GM23248 (cell line): ENCODE data around the gene NDUFAB1. TPM values are rescaled to one million over a fixed set of nuclear protein-coding genes. Genes with fewer than 3 reads are reported as not detected.
"Not testable (repeated sequence)": the region's sequence is repeated elsewhere in the genome, so short reads cannot be mapped to it uniquely, and the experiment has no call there.

Experiments
- DNase-seq: peaks from one replicate; pipeline ENCODE4 v3.0.0-alpha.2; 2015
- H2AFZ ChIP-seq: fragments of 200-600 bp; sonication (generic); 2 replicates; pipeline ENCODE4 v1.6.1; 2016; ENCODE audit warnings: antibody characterized with exemption
- H3F3A ChIP-seq: fragments of 200-600 bp; sonication (generic); 2 replicates; pipeline ENCODE4 v1.6.1; 2016; ENCODE audit warnings: mild to moderate bottlenecking, antibody characterized with exemption, mixed run types; ENCODE audit not compliant: insufficient read depth
- H3K27ac ChIP-seq: fragments of 200-600 bp; sonication (generic); 2 replicates; pipeline ENCODE4 v1.5.1; 2016; ENCODE audit warnings: mild to moderate bottlenecking
- H3K27me3 ChIP-seq: fragments of 200-600 bp; sonication (generic); replicated peaks from 2 replicates; pipeline ENCODE4 v1.6.1; 2016; ENCODE audit warnings: mild to moderate bottlenecking; ENCODE audit not compliant: insufficient read depth
- H3K36me3 ChIP-seq: fragments of 200-600 bp; sonication (generic); 2 replicates; pipeline ENCODE4 v1.6.1; 2016; ENCODE audit warnings: low read depth, mild to moderate bottlenecking
- H3K4me1 ChIP-seq: fragments of 200-600 bp; sonication (generic); 2 replicates; pipeline ENCODE4 v1.6.1; 2016; ENCODE audit warnings: mild to moderate bottlenecking; ENCODE audit not compliant: insufficient read depth
- H3K4me2 ChIP-seq: fragments of 200-600 bp; sonication (generic); one replicate; pipeline ENCODE4 v1.6.1; 2016; ENCODE audit warnings: mild to moderate bottlenecking; ENCODE audit not compliant: unreplicated experiment
- H3K4me3 ChIP-seq: fragments of 200-600 bp; sonication (generic); 2 replicates; pipeline ENCODE4 v1.5.1; 2016; ENCODE audit warnings: mild to moderate bottlenecking
- H3K79me2 ChIP-seq: fragments of 200-600 bp; sonication (generic); 2 replicates; pipeline ENCODE4 v1.6.1; 2016; ENCODE audit warnings: mild to moderate bottlenecking; ENCODE audit not compliant: insufficient read depth
- H3K9ac ChIP-seq: fragments of 200-600 bp; sonication (generic); 2 replicates; pipeline ENCODE4 v1.6.1; 2016; ENCODE audit warnings: mild to moderate bottlenecking
- H3K9me2 ChIP-seq: fragments of 200-600 bp; sonication (generic); 2 replicates; pipeline ENCODE4 v1.6.1; 2016; ENCODE audit warnings: mixed run types, mild to moderate bottlenecking, moderate library complexity; ENCODE audit not compliant: insufficient read depth
- H3K9me3 ChIP-seq: fragments of 200-600 bp; sonication (generic); one replicate; pipeline ENCODE4 v1.6.1; 2017; ENCODE audit warnings: low read depth
- H4K20me1 ChIP-seq: fragments of 200-600 bp; sonication (generic); 2 replicates; pipeline ENCODE4 v1.6.0; 2016; ENCODE audit not compliant: insufficient read depth
- EZH2 ChIP-seq: fragments of 200-600 bp; sonication (generic); IDR thresholded peaks from 2 replicates; pipeline ENCODE4 v1.6.1; 2018; ENCODE audit warnings: antibody characterized with exemption, mild to moderate bottlenecking; ENCODE audit not compliant: insufficient read depth, poor library complexity, severe bottlenecking
- EZH2phosphoT487 ChIP-seq: fragments of 200-600 bp; sonication (generic); IDR thresholded peaks from 2 replicates; pipeline ENCODE4 v1.6.1; 2018; ENCODE audit warnings: antibody characterized with exemption, moderate library complexity, mild to moderate bottlenecking, low read depth; ENCODE audit not compliant: insufficient read depth
- WGBS, 2 experiments: methylation state at CpG; one replicate each; pipeline ENCODE4 v1.1.6; 2015 to 2017; ENCODE audit warnings: low lambda C conversion rate in 2 of 2, low coverage in 1 of 2; ENCODE audit errors: missing lambda C conversion rate in 2 of 2; 5-methylcytosine and 5-hydroxymethylcytosine counted together
- in situ Hi-C: fragments of 300-500 bp; cut with MboI; formaldehyde crosslinking; loops from 2 replicates; pipeline ENCODE4 v1.15.0; 2020
- polyA plus RNA-seq: library from polyadenylated mRNA; unstranded; fragments of >200 nt; fragmentation: Nextera tagmentation; extraction: Ambion mirVana; gene quantifications from 2 replicates; pipeline ENCODE4 v1.2.1, GENCODE V29; 2016
- total RNA-seq: library from RNA; depleted of rRNA; stranded (reverse); fragments of >200 nt; shearing (Covaris generic); gene quantifications from 2 replicates; pipeline ENCODE4 v1.2.3, GENCODE V29; 2014

Gene NDUFAB1
- total and polyA plus RNA-seq, 2 experiments from 2014 or later, result 78.9 to 235 TPM

DNA sequence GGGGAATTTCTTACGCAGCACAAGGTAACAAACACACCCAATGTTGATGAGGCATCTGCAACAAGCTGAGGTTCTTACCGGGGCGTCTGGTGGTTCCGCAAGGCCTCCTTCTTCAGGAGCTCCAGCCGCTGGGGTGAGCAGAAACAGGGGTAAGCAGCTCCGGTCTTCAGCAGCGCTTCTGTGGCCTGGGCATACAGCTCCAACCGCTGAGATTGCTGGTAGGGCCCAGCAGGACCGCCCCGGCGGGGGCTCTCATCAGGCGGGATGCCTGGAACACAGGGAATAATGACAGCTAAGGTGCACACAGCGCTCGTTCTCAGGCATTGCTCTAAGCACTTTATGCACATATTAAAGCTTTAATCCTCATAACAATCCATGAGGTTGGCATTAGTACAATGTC, 51.7 kb downstream of the NDUFAB1 start:
- 96 to 97% methylated on average over 14 of the region's 14 CpGs for WGBS, 2 experiments
- Histone ChIP-seq H2AFZ (no peak overlapping the region), H3K4me1 (no peaks in the 10 kb centered on the region), H3K4me2 (no peak overlapping the region), H3K9me2 (no peaks in the 10 kb centered on the region), H3K9ac (no peak overlapping the region), H3K79me2 (no peaks in the 10 kb centered on the region), H3K36me3 (peaks cover 14% of the 10 kb centered on the region), H4K20me1 (no peaks in the 10 kb centered on the region), H3K9me3 (no peaks in the 10 kb centered on the region), H3F3A (no peaks in the 10 kb centered on the region), H3K27me3 (no peaks in the 10 kb centered on the region), H3K27ac (no peak overlapping the region), H3K4me3 (no peak overlapping the region)
- DNase-seq, result no peak
- in situ Hi-C loops, result no loop called here
- TF ChIP-seq EZH2 (no peak), EZH2phosphoT487 (no peak)

DNA sequence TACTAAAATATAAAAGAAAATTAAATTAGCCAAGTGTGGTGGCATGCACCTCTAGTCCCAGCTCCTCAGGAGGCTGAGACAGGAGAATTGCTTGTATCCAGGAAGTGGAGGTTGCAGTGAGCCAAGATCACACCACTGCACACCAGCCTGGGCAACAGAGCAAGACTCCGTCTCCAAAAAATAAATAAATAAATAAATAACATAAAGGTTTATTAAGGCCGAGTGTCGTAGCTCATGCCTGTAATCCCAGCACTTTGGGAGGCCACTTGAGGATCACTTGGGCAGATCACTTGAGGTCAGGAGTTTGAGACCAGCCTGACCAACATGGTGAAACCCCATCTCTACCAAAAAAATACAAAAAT, 55.3 kb downstream of the NDUFAB1 start:
- H3K27ac ChIP-seq, H3K9ac ChIP-seq, H4K20me1 ChIP-seq, H3K79me2 ChIP-seq, in situ Hi-C loops, H3K4me3 ChIP-seq, H3K4me2 ChIP-seq, H3K9me2 ChIP-seq, H3K9me3 ChIP-seq, H3K27me3 ChIP-seq, DNase-seq, H3K36me3 ChIP-seq, H3F3A ChIP-seq, H2AFZ ChIP-seq: not testable (repeated sequence)
- H3K4me1 ChIP-seq, result peaks cover 19% of the 10 kb centered on the region
- WGBS, 2 experiments, result 96 to 100% methylated on average over 3 of the region's 3 CpGs

DNA sequence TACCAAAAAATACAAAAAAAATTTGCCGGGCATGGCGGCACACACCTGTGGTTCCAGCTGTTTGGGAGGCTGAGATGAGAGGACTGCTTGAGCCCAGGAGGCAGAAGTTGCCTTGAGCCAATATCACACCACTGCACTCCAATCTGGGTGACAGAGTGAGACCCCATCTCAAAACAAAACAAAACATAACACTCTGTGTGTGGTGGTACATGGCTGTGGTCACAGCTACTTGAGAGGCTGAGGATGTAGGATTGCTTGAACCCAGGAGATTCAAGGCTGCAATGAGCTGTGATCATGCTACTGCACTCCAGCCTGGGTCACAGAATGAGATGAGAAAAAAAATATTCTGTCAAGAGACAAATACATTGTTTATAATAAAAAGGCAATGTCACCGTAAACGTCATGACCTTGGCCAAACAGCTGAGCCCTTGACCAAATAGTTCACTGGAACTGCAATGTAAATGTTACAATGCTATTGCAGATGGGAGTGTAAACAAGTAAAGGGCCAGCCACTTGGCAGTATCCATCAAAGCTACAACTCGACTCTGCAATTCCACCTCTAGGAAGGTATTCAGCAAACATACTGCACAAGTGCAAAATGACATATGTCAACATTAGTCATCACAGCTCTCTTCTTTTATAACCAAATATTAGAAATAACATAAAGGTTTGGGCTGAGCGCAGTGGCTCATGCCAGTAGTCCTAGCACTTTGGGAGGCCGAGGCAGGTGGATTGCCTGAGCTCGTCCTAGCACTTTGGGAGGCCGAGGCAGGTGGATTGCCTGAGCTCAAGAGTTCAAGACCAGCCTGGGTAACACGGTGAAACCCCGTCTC, 55.9 kb downstream of the NDUFAB1 start:
- Histone ChIP-seq H3K79me2 (no peaks in the 10 kb centered on the region), H3K4me1 (peaks cover 24% of the 10 kb centered on the region), H3K9me2 (no peaks in the 10 kb centered on the region), H3K27me3 (no peaks in the 10 kb centered on the region), H3K9me3 (no peaks in the 10 kb centered on the region), H3F3A (peaks cover 10% of the 10 kb centered on the region; the same call in 1 of the 2 replicates), H2AFZ (no peak overlapping the region), H3K36me3 (peaks cover 4% of the 10 kb centered on the region; the same call in 1 of the 2 replicates), H3K4me2 (no peak overlapping the region), H3K4me3 (no peak overlapping the region), H3K27ac (no peak overlapping the region), H4K20me1 (no peaks in the 10 kb centered on the region), H3K9ac (no peak overlapping the region)
- 94 to 96% methylated on average over 11 of the region's 11 CpGs for whole genome bisulfite sequencing, 2 experiments
- DNase-seq, result no peak
- no peak for TF ChIP-seq EZH2
- TF ChIP-seq EZH2phosphoT487, result no peak
- in situ Hi-C loops, result no loop called here

DNA sequence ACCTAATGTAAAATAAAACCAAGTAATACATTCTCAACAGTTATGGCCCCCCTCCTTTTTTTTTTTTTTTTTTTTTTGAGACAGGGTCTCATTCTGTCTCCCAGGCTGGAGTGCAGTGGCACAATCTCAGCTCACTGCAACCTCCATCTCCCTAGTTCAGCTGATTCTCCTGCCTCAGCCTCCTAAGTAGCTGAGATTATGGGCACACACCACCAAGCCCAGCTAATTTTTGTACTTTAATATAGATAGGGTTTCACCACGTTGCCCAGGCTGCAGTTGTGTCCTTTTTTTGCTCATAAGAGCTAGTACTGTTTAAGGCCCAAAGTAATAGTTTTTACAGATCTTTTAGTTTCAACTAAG, 57.2 kb downstream of the NDUFAB1 start:
- H3K4me2 ChIP-seq, result peak overlapping the region; percentile 9
- no peak overlapping the region for H3K4me3 ChIP-seq
- H3K27ac ChIP-seq, result peak overlapping the region; percentile 72
- H3K9me2 ChIP-seq, result no peaks in the 10 kb centered on the region
- H3K79me2 ChIP-seq, result no peaks in the 10 kb centered on the region
- peaks cover 13% of the 10 kb centered on the region; the same call in 1 of the 2 replicates for H3K36me3 ChIP-seq
- 79 to 88% methylated on average over 1 of the region's 1 CpG for WGBS, 2 experiments
- H3K4me1 ChIP-seq, result peaks cover 27% of the 10 kb centered on the region
- in situ Hi-C loops, result no loop called here
- peak overlapping the region; percentile 10; the same call in 1 of the 2 replicates for H2AFZ ChIP-seq
- no peaks in the 10 kb centered on the region for H4K20me1 ChIP-seq
- H3K9ac ChIP-seq, result peak overlapping the region; percentile 53
- DNase-seq, result no peak
- no peak for TF ChIP-seq EZH2
- TF ChIP-seq EZH2phosphoT487, result no peak
- no peaks in the 10 kb centered on the region for H3K9me3 ChIP-seq
- peaks cover 10% of the 10 kb centered on the region; the same call in 1 of the 2 replicates for H3F3A ChIP-seq
- no peaks in the 10 kb centered on the region for H3K27me3 ChIP-seq
